GM23248 (cell line): ENCODE results near the gene OR51B2. TPM values are rescaled to one million over a fixed set of nuclear protein-coding genes. Genes with fewer than 3 reads are reported as not detected.

Source experiments
- DNase-seq: peaks from one replicate; pipeline ENCODE4 v3.0.0-alpha.2; 2015
- H2AFZ ChIP-seq: fragments of 200-600 bp; sonication (generic); 2 replicates; pipeline ENCODE4 v1.6.1; 2016; ENCODE audit warnings: antibody characterized with exemption
- H3F3A ChIP-seq: fragments of 200-600 bp; sonication (generic); 2 replicates; pipeline ENCODE4 v1.6.1; 2016; ENCODE audit warnings: mild to moderate bottlenecking, antibody characterized with exemption, mixed run types; ENCODE audit not compliant: insufficient read depth
- H3K27ac ChIP-seq: fragments of 200-600 bp; sonication (generic); 2 replicates; pipeline ENCODE4 v1.5.1; 2016; ENCODE audit warnings: mild to moderate bottlenecking
- H3K27me3 ChIP-seq: fragments of 200-600 bp; sonication (generic); replicated peaks from 2 replicates; pipeline ENCODE4 v1.6.1; 2016; ENCODE audit warnings: mild to moderate bottlenecking; ENCODE audit not compliant: insufficient read depth
- H3K36me3 ChIP-seq: fragments of 200-600 bp; sonication (generic); 2 replicates; pipeline ENCODE4 v1.6.1; 2016; ENCODE audit warnings: low read depth, mild to moderate bottlenecking
- H3K4me1 ChIP-seq: fragments of 200-600 bp; sonication (generic); 2 replicates; pipeline ENCODE4 v1.6.1; 2016; ENCODE audit warnings: mild to moderate bottlenecking; ENCODE audit not compliant: insufficient read depth
- H3K4me2 ChIP-seq: fragments of 200-600 bp; sonication (generic); one replicate; pipeline ENCODE4 v1.6.1; 2016; ENCODE audit warnings: mild to moderate bottlenecking; ENCODE audit not compliant: unreplicated experiment
- H3K4me3 ChIP-seq: fragments of 200-600 bp; sonication (generic); 2 replicates; pipeline ENCODE4 v1.5.1; 2016; ENCODE audit warnings: mild to moderate bottlenecking
- H3K79me2 ChIP-seq: fragments of 200-600 bp; sonication (generic); 2 replicates; pipeline ENCODE4 v1.6.1; 2016; ENCODE audit warnings: mild to moderate bottlenecking; ENCODE audit not compliant: insufficient read depth
- H3K9ac ChIP-seq: fragments of 200-600 bp; sonication (generic); 2 replicates; pipeline ENCODE4 v1.6.1; 2016; ENCODE audit warnings: mild to moderate bottlenecking
- H3K9me2 ChIP-seq: fragments of 200-600 bp; sonication (generic); 2 replicates; pipeline ENCODE4 v1.6.1; 2016; ENCODE audit warnings: mixed run types, mild to moderate bottlenecking, moderate library complexity; ENCODE audit not compliant: insufficient read depth
- H3K9me3 ChIP-seq: fragments of 200-600 bp; sonication (generic); one replicate; pipeline ENCODE4 v1.6.1; 2017; ENCODE audit warnings: low read depth
- H4K20me1 ChIP-seq: fragments of 200-600 bp; sonication (generic); 2 replicates; pipeline ENCODE4 v1.6.0; 2016; ENCODE audit not compliant: insufficient read depth
- EZH2 ChIP-seq: fragments of 200-600 bp; sonication (generic); IDR thresholded peaks from 2 replicates; pipeline ENCODE4 v1.6.1; 2018; ENCODE audit warnings: antibody characterized with exemption, mild to moderate bottlenecking; ENCODE audit not compliant: insufficient read depth, poor library complexity, severe bottlenecking
- EZH2phosphoT487 ChIP-seq: fragments of 200-600 bp; sonication (generic); IDR thresholded peaks from 2 replicates; pipeline ENCODE4 v1.6.1; 2018; ENCODE audit warnings: antibody characterized with exemption, moderate library complexity, mild to moderate bottlenecking, low read depth; ENCODE audit not compliant: insufficient read depth
- WGBS, 2 experiments: methylation state at CpG; one replicate each; pipeline ENCODE4 v1.1.6; 2015 to 2017; ENCODE audit warnings: low lambda C conversion rate in 2 of 2, low coverage in 1 of 2; ENCODE audit errors: missing lambda C conversion rate in 2 of 2; 5-methylcytosine and 5-hydroxymethylcytosine counted together
- in situ Hi-C: fragments of 300-500 bp; cut with MboI; formaldehyde crosslinking; loops from 2 replicates; pipeline ENCODE4 v1.15.0; 2020
- polyA plus RNA-seq: library from polyadenylated mRNA; unstranded; fragments of >200 nt; fragmentation: Nextera tagmentation; extraction: Ambion mirVana; gene quantifications from 2 replicates; pipeline ENCODE4 v1.2.1, GENCODE V29; 2016
- total RNA-seq: library from RNA; depleted of rRNA; stranded (reverse); fragments of >200 nt; shearing (Covaris generic); gene quantifications from 2 replicates; pipeline ENCODE4 v1.2.3, GENCODE V29; 2014

Gene OR51B2
- total and polyA plus RNA-seq, 2 experiments from 2014 or later: not detected

- no peak overlapping the region for H3K9ac ChIP-seq
- no peak for DNase-seq
- H3K9me3 ChIP-seq: no peaks in the 10 kb centered on the region
- H3K4me1 ChIP-seq: peaks cover 34% of the 10 kb centered on the region
- no peak overlapping the region for H3K4me3 ChIP-seq
- no peak overlapping the region for H3K27ac ChIP-seq
- in situ Hi-C loops: no loop called here
- H3K27me3 ChIP-seq: no peaks in the 10 kb centered on the region
- WGBS, 2 experiments: 85 to 89% methylated on average over 4 of the region's 4 CpGs
- H3F3A ChIP-seq: peaks cover 32% of the 10 kb centered on the region
- no peaks in the 10 kb centered on the region for H4K20me1 ChIP-seq
- H2AFZ ChIP-seq: no peak overlapping the region
- H3K36me3 ChIP-seq: no peaks in the 10 kb centered on the region
- no peak overlapping the region for H3K4me2 ChIP-seq
- no peaks in the 10 kb centered on the region for H3K79me2 ChIP-seq
- no peaks in the 10 kb centered on the region for H3K9me2 ChIP-seq
- TF ChIP-seq EZH2 (no peak), EZH2phosphoT487 (no peak)
These were observed 38.3 kb downstream of the OR51B2 start for GRCh38 chr11:5285703-5286340.

DNA sequence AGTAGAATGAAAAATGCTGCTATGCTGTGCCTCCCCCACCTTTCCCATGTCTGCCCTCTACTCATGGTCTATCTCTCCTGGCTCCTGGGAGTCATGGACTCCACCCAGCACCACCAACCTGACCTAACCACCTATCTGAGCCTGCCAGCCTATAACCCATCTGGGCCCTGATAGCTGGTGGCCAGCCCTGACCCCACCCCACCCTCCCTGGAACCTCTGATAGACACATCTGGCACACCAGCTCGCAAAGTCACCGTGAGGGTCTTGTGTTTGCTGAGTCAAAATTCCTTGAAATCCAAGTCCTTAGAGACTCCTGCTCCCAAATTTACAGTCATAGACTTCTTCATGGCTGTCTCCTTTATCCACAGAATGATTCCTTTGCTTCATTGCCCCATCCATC, 39.5 kb downstream of the OR51B2 start:
- Histone ChIP-seq H3K9me3 (no peaks in the 10 kb centered on the region), H3K79me2 (no peaks in the 10 kb centered on the region), H3K36me3 (no peaks in the 10 kb centered on the region), H3K27me3 (no peaks in the 10 kb centered on the region), H3K4me1 (peaks cover 33% of the 10 kb centered on the region), H3K9me2 (no peaks in the 10 kb centered on the region), H3F3A (peaks cover 29% of the 10 kb centered on the region), H3K4me3 (no peak overlapping the region), H3K27ac (no peak overlapping the region), H3K9ac (no peak overlapping the region), H4K20me1 (no peaks in the 10 kb centered on the region), H3K4me2 (no peak overlapping the region), H2AFZ (no peak overlapping the region)
- in situ Hi-C loops: no loop called here
- 92 to 98% methylated on average over 2 of the region's 2 CpGs for WGBS, 2 experiments
- no peak for DNase-seq
- TF ChIP-seq EZH2: no peak
- TF ChIP-seq EZH2phosphoT487: no peak

DNA sequence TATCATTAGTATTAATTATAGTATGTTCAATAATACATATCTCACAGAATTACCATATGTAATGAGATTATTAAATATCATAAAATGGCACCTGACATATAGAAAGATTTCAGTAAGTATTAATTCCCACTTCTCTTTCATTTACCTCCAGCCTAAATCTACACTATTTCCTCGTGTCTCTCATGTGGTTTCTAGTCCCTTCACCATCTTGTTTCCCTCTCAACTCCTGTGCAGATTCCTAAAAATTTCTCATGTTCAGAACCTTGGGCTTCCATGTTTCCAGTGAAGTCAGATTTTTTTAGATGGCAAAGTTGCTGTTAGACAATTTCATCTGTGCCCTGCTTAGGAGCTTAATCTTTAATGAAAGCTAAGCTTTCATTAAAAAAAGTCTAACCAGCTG, 40.2 kb downstream of the OR51B2 start:
- H3K27me3 ChIP-seq: no peaks in the 10 kb centered on the region
- H3K4me3 ChIP-seq: no peak overlapping the region
- H3K4me2 ChIP-seq: no peak overlapping the region
- H4K20me1 ChIP-seq: no peaks in the 10 kb centered on the region
- H3K36me3 ChIP-seq: no peaks in the 10 kb centered on the region
- H3K4me1 ChIP-seq: peaks cover 26% of the 10 kb centered on the region
- no peak overlapping the region for H3K9ac ChIP-seq
- TF ChIP-seq EZH2phosphoT487 (no peak), EZH2 (no peak)
- DNase-seq: no peak
- H3K27ac ChIP-seq: no peak overlapping the region
- H2AFZ ChIP-seq: no peak overlapping the region
- H3K9me3 ChIP-seq: no peaks in the 10 kb centered on the region
- no peaks in the 10 kb centered on the region for H3K9me2 ChIP-seq
- peaks cover 22% of the 10 kb centered on the region for H3F3A ChIP-seq
- in situ Hi-C loops: no loop called here
- 56 to 61% methylated on average over 1 of the region's 1 CpG for WGBS, 2 experiments
- no peaks in the 10 kb centered on the region for H3K79me2 ChIP-seq

DNA sequence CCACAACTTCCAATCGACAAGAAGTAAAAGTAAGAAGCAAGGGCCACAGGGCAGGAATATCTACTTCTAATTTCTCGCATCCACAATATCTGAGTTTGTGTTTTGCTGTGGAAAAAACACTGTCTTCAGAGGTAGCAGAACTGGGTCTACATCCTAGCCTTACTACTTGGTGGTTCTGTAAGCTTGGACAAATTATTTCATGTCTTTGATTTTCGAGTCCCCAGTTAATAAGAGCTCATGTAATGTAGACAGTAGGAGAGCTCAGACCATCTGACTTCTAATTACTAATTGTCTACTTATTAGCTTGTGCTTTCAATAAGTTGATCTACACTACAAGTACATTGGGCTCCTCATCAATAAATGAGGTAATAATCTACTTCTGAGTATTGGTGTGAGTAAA, 41.0 kb downstream of the OR51B2 start:
- no peaks in the 10 kb centered on the region for H3K79me2 ChIP-seq
- no peak for TF ChIP-seq EZH2
- no peak for TF ChIP-seq EZH2phosphoT487

More for the DNA sequence above, 41.0 kb downstream of the OR51B2 start:
- Histone ChIP-seq H3K27ac (no peak overlapping the region), H3K4me1 (peaks cover 18% of the 10 kb centered on the region), H3K4me2 (no peak overlapping the region), H3K36me3 (no peaks in the 10 kb centered on the region), H3F3A (peaks cover 14% of the 10 kb centered on the region; the same call in 1 of the 2 replicates), H3K9me3 (no peaks in the 10 kb centered on the region), H3K4me3 (no peak overlapping the region), H3K27me3 (no peaks in the 10 kb centered on the region), H3K9ac (no peak overlapping the region), H2AFZ (no peak overlapping the region), H3K9me2 (no peaks in the 10 kb centered on the region), H4K20me1 (no peaks in the 10 kb centered on the region)
- 91 to 93% methylated on average over 3 of the region's 3 CpGs for WGBS, 2 experiments
- in situ Hi-C loops: no loop called here
- no peak for DNase-seq
